ENCODE measurements around the gene MAN2C1.

DNA sequence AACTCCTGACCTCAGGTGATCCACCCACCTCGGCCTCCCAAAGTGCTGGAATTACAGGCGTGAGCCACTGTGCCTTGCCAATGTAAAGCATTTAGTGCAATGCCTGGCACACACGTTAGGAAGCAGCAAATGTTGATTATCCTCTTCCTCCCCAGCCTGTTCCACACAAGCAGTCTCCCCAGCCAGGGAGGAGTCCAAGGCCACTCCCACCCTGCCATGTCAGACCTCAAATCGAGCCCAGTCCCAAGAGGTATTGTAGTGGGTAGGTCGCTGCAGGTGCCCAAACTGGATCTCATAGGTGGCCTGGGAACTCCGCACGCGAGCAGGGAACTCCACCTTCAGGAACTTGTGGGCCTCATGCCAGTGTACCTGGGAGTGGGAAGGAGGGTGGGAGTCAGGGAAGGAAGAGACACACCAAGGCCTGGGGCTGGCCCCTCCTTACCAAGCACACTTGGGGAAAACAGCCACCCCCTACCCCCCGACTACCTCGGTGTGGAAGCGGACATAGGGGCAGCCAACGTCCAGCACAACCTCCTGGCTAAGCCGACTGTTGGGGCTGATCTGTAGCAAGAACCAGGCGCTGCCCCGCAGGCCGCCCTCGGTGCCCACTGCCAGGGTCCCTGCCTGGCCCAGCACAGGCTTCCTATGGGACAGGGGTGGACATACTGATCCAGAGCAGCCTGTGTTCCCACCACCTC, 10.3 kb downstream of the MAN2C1 start:
- no peak for TF ChIP-seq EP300 (IDR thresholded peaks at IDR 0.05)
- TF ChIP-seq, protein P1, sequence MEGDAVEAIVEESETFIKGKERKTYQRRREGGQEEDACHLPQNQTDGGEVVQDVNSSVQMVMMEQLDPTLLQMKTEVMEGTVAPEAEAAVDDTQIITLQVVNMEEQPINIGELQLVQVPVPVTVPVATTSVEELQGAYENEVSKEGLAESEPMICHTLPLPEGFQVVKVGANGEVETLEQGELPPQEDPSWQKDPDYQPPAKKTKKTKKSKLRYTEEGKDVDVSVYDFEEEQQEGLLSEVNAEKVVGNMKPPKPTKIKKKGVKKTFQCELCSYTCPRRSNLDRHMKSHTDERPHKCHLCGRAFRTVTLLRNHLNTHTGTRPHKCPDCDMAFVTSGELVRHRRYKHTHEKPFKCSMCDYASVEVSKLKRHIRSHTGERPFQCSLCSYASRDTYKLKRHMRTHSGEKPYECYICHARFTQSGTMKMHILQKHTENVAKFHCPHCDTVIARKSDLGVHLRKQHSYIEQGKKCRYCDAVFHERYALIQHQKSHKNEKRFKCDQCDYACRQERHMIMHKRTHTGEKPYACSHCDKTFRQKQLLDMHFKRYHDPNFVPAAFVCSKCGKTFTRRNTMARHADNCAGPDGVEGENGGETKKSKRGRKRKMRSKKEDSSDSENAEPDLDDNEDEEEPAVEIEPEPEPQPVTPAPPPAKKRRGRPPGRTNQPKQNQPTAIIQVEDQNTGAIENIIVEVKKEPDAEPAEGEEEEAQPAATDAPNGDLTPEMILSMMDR (IDR thresholded peaks at IDR 0.05), result no peak
